Testis (tissue), 2 donors: ENCODE measurements around the gene DHRS4.
"Not testable (repeated sequence)": the region's sequence is repeated elsewhere in the genome, so short reads cannot be mapped to it uniquely, and the experiment has no call there.

Experiments used
- CTCF ChIP-seq, 3 experiments: fragments of 450-650 bp in 2 of 3; fragments of 200-600 bp in 1 of 3; sonication (generic) in 1 of 3; IDR thresholded peaks; one replicate each; pipeline ENCODE4 v1.5.1; 2016 to 2019; ENCODE audit warnings: antibody characterized with exemption in 3 of 3, mild to moderate bottlenecking in 2 of 3, moderate library complexity in 1 of 3
- POLR2A ChIP-seq: fragments of 450-650 bp; IDR thresholded peaks from one replicate; pipeline ENCODE4 v1.6.1; 2017; ENCODE audit warnings: antibody characterized with exemption, mild to moderate bottlenecking, moderate library complexity

- not testable (repeated sequence) for TF ChIP-seq CTCF (IDR thresholded peaks at IDR 0.05); POLR2A
Observed at GRCh38 chr14:24015745-24016144, 62.2 kb downstream of the DHRS4 start.
